Neutrophil (primary cell): ENCODE data around the gene SPDEF.

Experiments used
- H3K27ac ChIP-seq: fragments of 200-600 bp; sonication (generic); 2 replicates; pipeline ENCODE4 v1.5.1; 2016; ENCODE audit warnings: mild to moderate bottlenecking, moderate library complexity
- H3K27me3 ChIP-seq: fragments of 200-600 bp; sonication (generic); 2 replicates; pipeline ENCODE4 v1.6.0; 2016; ENCODE audit warnings: mild to moderate bottlenecking
- H3K36me3 ChIP-seq: fragments of 200-600 bp; sonication (generic); 2 replicates; pipeline ENCODE4 v1.5.1; 2017
- H3K4me1 ChIP-seq, 2 experiments: fragments of 200-600 bp in 1 of 2; sonication (generic) in 1 of 2; 1 replicate in 1 of 2; 2 replicates in 1 of 2; pipeline versions ENCODE4 v1.5.1 to v1.6.1; 2013 to 2016; ENCODE audit warnings: low read depth in 1 of 2, low read length in 1 of 2, mild to moderate bottlenecking in 1 of 2, moderate library complexity in 1 of 2; ENCODE audit not compliant: control insufficient read depth in 1 of 2, insufficient read depth in 1 of 2
- H3K4me3 ChIP-seq, 2 experiments: fragments of 200-600 bp in 1 of 2; sonication (generic) in 1 of 2; 1 replicate in 1 of 2; 2 replicates in 1 of 2; pipeline ENCODE4 v1.5.1; 2013 to 2016; ENCODE audit warnings: low read depth in 1 of 2, low read length in 1 of 2, mild to moderate bottlenecking in 1 of 2, moderate library complexity in 1 of 2
- H3K9me3 ChIP-seq: fragments of 200-600 bp; sonication (generic); 2 replicates; pipeline ENCODE4 v1.5.1; 2016
- CTCF ChIP-seq: fragments of 200-600 bp; sonication (generic); IDR thresholded peaks from 2 replicates; pipeline ENCODE4 v1.5.1; 2016; ENCODE audit warnings: antibody characterized with exemption

The SPDEF gene

GRCh38 chr6:34525431-34526175, 30.5 kb downstream of the SPDEF start:
- H3K9me3 ChIP-seq: no peaks in the 10 kb centered on the region
- H3K36me3 ChIP-seq: no peaks in the 10 kb centered on the region
- peaks cover 4 to 8% of the 10 kb centered on the region in 2 experiments for H3K4me1 ChIP-seq
- no peak for TF ChIP-seq CTCF
- H3K4me3 ChIP-seq: no peak overlapping the region
- H3K27ac ChIP-seq: no peak overlapping the region
- H3K27me3 ChIP-seq: peaks cover 18% of the 10 kb centered on the region

DNA sequence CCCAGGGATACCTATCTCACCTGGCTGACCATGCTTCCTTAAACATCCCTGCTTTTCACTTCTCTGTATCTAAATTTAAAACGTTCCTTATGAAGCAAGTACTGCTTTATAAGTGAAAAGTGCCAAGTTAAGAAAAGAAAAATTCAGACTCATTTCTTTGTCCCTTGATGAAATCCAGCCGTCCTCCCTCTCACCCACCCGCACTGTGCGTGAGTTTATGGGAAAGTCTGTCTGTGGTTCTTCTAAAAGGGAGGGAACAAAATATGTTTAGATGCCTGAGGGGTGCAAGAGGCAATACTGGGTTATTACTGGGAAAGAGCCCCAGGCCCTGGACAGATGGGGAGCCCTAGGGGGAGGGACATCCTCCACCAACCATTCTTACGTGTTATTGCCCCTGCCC, 31.2 kb downstream of the SPDEF start:
- Histone ChIP-seq H3K4me3 (no peak overlapping the region), H3K4me1 (peaks cover 4 to 8% of the 10 kb centered on the region in 2 experiments), H3K27ac (no peak overlapping the region), H3K9me3 (no peaks in the 10 kb centered on the region), H3K27me3 (peaks cover 18% of the 10 kb centered on the region), H3K36me3 (no peaks in the 10 kb centered on the region)
- no peak for TF ChIP-seq CTCF

DNA sequence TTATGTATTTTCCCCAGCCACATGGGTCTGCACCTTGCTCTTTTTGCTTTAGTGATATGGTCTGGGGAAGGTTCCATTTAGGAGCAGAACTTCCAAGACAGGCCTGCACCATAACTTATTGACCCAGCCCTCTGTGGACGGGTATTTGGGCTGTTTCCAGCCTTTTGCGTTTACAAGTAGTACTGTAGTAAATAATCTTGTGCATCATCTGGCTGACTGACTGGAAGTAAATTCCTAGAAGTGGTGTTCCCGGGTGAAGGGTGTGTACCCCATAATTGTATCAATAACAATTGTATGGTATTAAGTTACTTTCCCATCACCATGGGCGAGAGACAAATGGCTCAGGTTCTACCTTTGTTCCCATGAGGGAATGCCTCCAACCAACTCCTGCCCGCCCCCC, 31.6 kb downstream of the SPDEF start:
- H3K4me1 ChIP-seq: peaks cover 4 to 8% of the 10 kb centered on the region in 2 experiments
- H3K4me3 ChIP-seq: no peak overlapping the region
- H3K36me3 ChIP-seq: no peaks in the 10 kb centered on the region
- peaks cover 16% of the 10 kb centered on the region for H3K27me3 ChIP-seq
- no peaks in the 10 kb centered on the region for H3K9me3 ChIP-seq
- H3K27ac ChIP-seq: no peak overlapping the region
- no peak for TF ChIP-seq CTCF

DNA sequence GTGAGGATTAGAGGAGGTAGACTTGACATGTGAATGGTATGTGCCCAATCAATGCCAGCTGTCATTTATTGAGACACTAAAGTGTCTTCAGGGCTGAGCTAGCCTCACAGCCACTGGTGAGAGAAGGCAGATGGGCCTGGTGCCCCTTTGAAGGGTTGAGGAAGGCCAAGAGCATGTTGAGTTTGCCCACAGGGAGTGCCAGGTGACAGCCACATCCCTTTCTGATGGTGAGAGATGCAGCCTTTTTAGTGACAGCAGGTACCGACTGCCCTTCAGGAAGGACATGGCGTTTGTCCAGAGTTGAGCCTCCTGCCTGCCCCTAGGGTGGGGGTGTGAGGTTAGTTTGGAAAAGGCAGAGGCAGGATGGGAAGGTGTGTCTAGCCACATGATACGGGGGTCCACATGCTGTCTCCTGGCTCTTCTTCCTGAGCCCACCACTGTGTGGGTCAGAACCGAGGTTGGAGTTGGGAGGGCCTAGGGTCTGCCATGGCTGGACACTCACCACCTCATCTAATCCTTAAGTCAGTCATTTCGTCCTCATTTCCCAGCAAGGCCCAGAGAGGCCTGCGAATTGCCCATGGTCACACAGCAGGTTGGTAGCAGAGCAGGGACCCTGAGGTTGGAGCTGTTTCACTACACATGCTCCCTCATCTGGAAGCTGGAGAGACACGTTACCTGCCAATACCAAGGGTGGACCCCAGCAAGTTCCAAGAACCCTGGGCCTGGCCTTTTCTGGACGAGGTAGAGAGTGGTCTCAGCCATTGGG, 32.5 kb downstream of the SPDEF start:
- Histone ChIP-seq H3K27me3 (peaks cover 14% of the 10 kb centered on the region), H3K4me3 (no peak overlapping the region), H3K9me3 (no peaks in the 10 kb centered on the region), H3K27ac (no peak overlapping the region), H3K36me3 (no peaks in the 10 kb centered on the region), H3K4me1 (peaks cover 4 to 8% of the 10 kb centered on the region in 2 experiments)
- TF ChIP-seq CTCF: no peak

DNA sequence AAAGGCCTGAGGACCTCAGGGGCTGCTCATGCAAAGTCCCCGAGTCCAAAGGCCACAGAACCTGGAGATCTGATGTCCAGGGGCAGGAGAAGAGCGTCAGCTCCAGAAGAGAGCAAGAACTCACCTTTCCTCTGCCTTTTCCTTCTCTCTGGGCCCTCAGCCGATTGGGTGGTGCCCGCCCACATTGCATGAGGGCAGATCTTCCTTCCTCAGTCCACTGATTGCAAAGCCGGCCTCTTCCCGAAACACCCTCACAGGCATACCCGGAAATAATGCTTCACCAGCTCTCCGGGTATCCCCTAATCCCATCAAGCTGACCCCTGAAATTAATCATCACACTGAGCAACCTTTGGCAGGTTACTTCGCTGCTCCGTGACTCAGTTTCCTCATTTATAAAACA, 33.4 kb downstream of the SPDEF start:
- TF ChIP-seq CTCF: no peak
- Histone ChIP-seq H3K9me3 (no peaks in the 10 kb centered on the region), H3K27ac (no peak overlapping the region), H3K4me3 (no peak overlapping the region), H3K27me3 (peaks cover 6% of the 10 kb centered on the region), H3K36me3 (no peaks in the 10 kb centered on the region), H3K4me1 (peaks cover 4 to 8% of the 10 kb centered on the region in 2 experiments)
